Kidney (tissue), 14 donors: ENCODE results near the gene EIF4G3. TPM values are rescaled to one million over a fixed set of nuclear protein-coding genes. Genes with fewer than 3 reads are reported as not detected.

ENCODE experiments used
- DNase-seq, 5 donors: peaks; one replicate each; pipeline ENCODE4 v3.0.0-alpha.2; 2013 to 2020
- FAIRE-seq: peaks from 2 replicates; lab custom pipeline; 2012; peaks lifted over from hg19 to GRCh38; lab: Jason Lieb, UNC
- H3K27ac ChIP-seq, 2 donors: one replicate each; pipeline ENCODE4 v1.7.0; 2013; ENCODE audit warnings: low read depth in 2 of 2, low read length in 2 of 2, inconsistent platforms in 1 of 2
- H3K27me3 ChIP-seq: one replicate; pipeline ENCODE4 v1.7.1; 2013; ENCODE audit warnings: low read length, inconsistent platforms; ENCODE audit not compliant: control insufficient read depth, insufficient read depth
- H3K36me3 ChIP-seq, 3 donors: one replicate each; pipeline versions ENCODE4 v1.7.0 to v1.7.1; 2013; ENCODE audit warnings: low read length in 3 of 3, control low read depth in 1 of 3, inconsistent platforms in 1 of 3; ENCODE audit not compliant: insufficient read depth in 3 of 3, control insufficient read depth in 2 of 3
- H3K4me1 ChIP-seq, 3 donors: one replicate each; pipeline versions ENCODE4 v1.7.0 to v1.7.1; 2013; ENCODE audit warnings: low read length in 3 of 3, inconsistent platforms in 1 of 3, low read depth in 1 of 3; ENCODE audit not compliant: control insufficient read depth in 2 of 3, insufficient read depth in 2 of 3
- H3K4me3 ChIP-seq, 3 donors: one replicate each; pipeline versions ENCODE4 v1.7.0 to v1.8.1; 2013; ENCODE audit warnings: low read length in 3 of 3, control low read depth in 1 of 3, inconsistent platforms in 1 of 3
- H3K9ac ChIP-seq, 3 donors: one replicate each; pipeline versions ENCODE4 v1.7.0 to v1.7.1; 2013; ENCODE audit warnings: low read length in 3 of 3, control low read depth in 1 of 3, inconsistent platforms in 1 of 3
- H3K9me3 ChIP-seq, 3 donors: one replicate each; pipeline versions ENCODE4 v1.7.0 to v1.7.1; 2013; ENCODE audit warnings: low read length in 3 of 3, control low read depth in 1 of 3, inconsistent platforms in 1 of 3; ENCODE audit not compliant: control insufficient read depth in 2 of 3, insufficient read depth in 1 of 3
- intact Hi-C: fragments of 100-400 bp; cut with DNase I; formaldehyde crosslinking; loops from one replicate; pipeline ENCODE4 v1.11.1; 2022
- polyA plus RNA-seq: library from polyadenylated mRNA; stranded (reverse); fragments of 350-450 nt; fragmentation: Illumina TruSeq; extraction: RNeasy Lipid Tissue Mini Kit (QIAGEN cat#74804); gene quantifications from one replicate; pipeline ENCODE4 v1.2.3, GENCODE V29; 2014; ENCODE audit warnings: low read depth, low replicate concordance; ENCODE audit not compliant: insufficient read depth
- total RNA-seq: library from RNA; stranded (reverse); fragmentation: NEBNext Ultra II Directional; extraction: Animal tissue kit (Norgen Biotek cat#: 25700); gene quantifications from one replicate; pipeline ENCODE4 v1.2.1, GENCODE V29; 2021
- TF ChIP-seq, protein P1 (sequence below): IDR thresholded peaks from 3 replicates; pipeline ENCODE4 v1.5.1; 2012; ENCODE audit warnings: mild to moderate bottlenecking, moderate library complexity, borderline replicate concordance; ENCODE audit not compliant: insufficient read depth; ENCODE audit errors: extremely low read depth
- donor health status: control.
- donor health status: control.
- donor health status: control.
- donor health status: control.
- donor health status: control.
- donor health status: DM: yes; HTN: yes; CAD: no.
- donor health status: Normal renal cell carcinoma (clear cell type).

Gene EIF4G3
- total and polyA plus RNA-seq, 2 donors from 2014 or later, result 14.8 to 61.6 TPM

DNA sequence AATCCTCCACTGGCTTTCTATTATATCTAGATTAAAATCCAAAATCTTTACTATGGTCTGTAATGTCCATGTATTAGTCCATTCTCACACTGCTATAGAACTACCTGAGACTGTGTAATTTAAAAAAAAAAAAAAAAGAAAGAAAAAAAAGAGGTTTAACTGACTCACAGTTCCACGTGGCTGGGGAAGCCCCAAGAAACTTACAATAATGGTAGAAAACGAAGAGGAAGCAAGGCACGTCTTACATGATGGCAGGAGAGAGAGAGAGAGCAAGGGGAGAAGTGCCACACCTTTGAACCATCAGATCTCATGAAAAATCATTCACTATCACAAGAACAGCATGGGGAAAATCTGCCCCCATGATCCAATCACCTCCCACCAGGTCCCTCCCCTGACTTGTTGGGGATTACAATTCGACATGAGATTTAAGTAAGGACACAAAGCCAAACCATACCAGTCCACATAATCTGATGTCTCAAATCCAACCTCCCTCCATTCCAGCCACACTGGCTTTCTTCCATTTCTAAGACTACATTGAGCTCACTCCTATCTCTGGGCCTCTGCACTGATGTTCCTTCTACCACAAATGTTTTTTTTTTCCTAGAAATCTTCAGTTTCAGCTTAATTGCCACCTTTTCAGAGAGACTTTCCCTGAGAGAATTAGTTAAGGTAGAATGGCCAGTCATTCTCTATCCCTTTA lies 92.4 kb downstream of the EIF4G3 start:
- intact Hi-C loops, result no loop called here

DNA sequence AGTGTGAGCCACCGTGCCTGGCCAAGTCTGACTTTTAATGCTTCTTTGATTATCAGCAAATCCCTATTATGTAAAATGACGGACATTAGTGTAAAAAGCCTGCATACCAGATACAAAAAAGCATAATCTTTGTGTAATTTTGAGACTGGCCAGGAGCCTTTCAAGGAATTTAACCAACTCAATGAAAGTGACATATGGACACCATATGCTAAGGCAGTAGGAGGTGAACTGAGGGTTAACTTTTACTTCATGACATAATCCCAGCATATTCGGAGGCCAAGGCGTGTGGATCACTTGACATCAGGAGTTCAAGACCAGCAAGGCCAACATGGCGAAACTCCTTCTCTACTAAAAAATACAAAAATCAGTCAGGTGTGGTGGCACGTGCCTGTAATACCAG lies 94.6 kb downstream of the EIF4G3 start:
- Histone ChIP-seq H3K27me3 (no peaks in the 10 kb centered on the region), H3K4me1 (no peaks in the 10 kb centered on the region), H3K9ac (no peak overlapping the region), H3K27ac (no peak overlapping the region), H3K36me3 (peaks cover 0 to 3% (median 0%) of the 10 kb centered on the region in 3 donors), H3K4me3 (no peak overlapping the region), H3K9me3 (no peaks in the 10 kb centered on the region)
- TF ChIP-seq, protein P1, sequence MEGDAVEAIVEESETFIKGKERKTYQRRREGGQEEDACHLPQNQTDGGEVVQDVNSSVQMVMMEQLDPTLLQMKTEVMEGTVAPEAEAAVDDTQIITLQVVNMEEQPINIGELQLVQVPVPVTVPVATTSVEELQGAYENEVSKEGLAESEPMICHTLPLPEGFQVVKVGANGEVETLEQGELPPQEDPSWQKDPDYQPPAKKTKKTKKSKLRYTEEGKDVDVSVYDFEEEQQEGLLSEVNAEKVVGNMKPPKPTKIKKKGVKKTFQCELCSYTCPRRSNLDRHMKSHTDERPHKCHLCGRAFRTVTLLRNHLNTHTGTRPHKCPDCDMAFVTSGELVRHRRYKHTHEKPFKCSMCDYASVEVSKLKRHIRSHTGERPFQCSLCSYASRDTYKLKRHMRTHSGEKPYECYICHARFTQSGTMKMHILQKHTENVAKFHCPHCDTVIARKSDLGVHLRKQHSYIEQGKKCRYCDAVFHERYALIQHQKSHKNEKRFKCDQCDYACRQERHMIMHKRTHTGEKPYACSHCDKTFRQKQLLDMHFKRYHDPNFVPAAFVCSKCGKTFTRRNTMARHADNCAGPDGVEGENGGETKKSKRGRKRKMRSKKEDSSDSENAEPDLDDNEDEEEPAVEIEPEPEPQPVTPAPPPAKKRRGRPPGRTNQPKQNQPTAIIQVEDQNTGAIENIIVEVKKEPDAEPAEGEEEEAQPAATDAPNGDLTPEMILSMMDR, result no peak
- intact Hi-C loops, result no loop called here
- DNase-seq, result no peak
- FAIRE-seq, result no peak

More for the DNA sequence above, 92.4 kb downstream of the EIF4G3 start:
- DNase-seq, result no peak
- Histone ChIP-seq H3K9me3 (no peaks in the 10 kb centered on the region), H3K27me3 (no peaks in the 10 kb centered on the region), H3K4me1 (no peaks in the 10 kb centered on the region), H3K27ac (no peak overlapping the region), H3K9ac (no peak overlapping the region), H3K4me3 (no peak overlapping the region), H3K36me3 (peaks cover 0 to 3% (median 0%) of the 10 kb centered on the region in 3 donors)
- no peak for FAIRE-seq
- TF ChIP-seq, protein P1, result no peak

DNA sequence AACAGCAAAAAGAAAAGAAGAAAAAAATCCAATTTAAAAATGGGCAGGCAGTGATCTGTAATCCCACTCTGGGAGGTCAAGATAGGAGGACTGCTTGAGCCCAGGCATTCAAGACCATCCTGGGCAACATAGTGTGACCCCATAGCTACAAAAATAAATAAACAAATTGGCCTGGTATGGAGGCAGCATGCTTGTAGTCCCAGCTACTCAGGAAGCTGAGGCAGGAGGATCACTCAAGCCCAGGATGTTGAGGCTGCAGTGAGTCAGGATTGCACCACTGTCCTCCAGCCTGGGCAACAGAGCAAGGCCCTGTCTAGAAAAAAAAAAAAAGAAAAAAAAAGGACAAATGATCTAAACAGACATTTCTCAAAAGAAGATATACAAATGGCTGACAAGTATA lies 99.6 kb downstream of the EIF4G3 start:
- DNase-seq (no peak), FAIRE-seq (no peak)
- intact Hi-C loops, result no loop called here

More for the DNA sequence above, 99.6 kb downstream of the EIF4G3 start:
- H3K4me1 ChIP-seq, result no peaks in the 10 kb centered on the region
- no peaks in the 10 kb centered on the region for H3K36me3 ChIP-seq
- TF ChIP-seq, protein P1, result no peak
- H3K27me3 ChIP-seq, result no peaks in the 10 kb centered on the region
- no peak overlapping the region for H3K9ac ChIP-seq
- H3K27ac ChIP-seq, result no peak overlapping the region
- no peaks in the 10 kb centered on the region for H3K9me3 ChIP-seq
- no peak overlapping the region for H3K4me3 ChIP-seq
